GM12878 (cell line): ENCODE results near the gene TBCK. TPM values are rescaled to one million over a fixed set of nuclear protein-coding genes. Genes with fewer than 3 reads are reported as not detected.

Source experiments
- ATAC-seq: fragments of 200-7000 bp; cut with Tn5 transposase; 3 replicates; pipeline ENCODE4 v1.9.1; 2020; ENCODE audit warnings: mild to moderate bottlenecking, moderate library complexity
- BruUV-seq: library from RNA; stranded (reverse); fragments of 400-500 nt; replicated peaks from 2 replicates; lab custom pipeline; 2021; lab: Mats Ljungman, UMichigan
- CTCF ChIA-PET: fragments of 300-600 bp; sonication (Branson Sonifier 250); formaldehyde crosslinking; extraction: SDS; loops from one replicate; lab custom pipeline; 2021; ENCODE audit warnings: inconsistent platforms; lab: Yijun Ruan, JAX
- POLR2A ChIA-PET: fragments of 350-600 bp; formaldehyde crosslinking; extraction: SDS; loops from one replicate; lab custom pipeline; 2021; ENCODE audit warnings: inconsistent platforms; lab: Charles Lee
- RAD21 ChIA-PET: fragments of 300-600 bp; sonication (Branson Sonifier 250); formaldehyde crosslinking; loops from one replicate; lab custom pipeline; 2023; ENCODE audit warnings: antibody characterized with exemption; ENCODE audit not compliant: unreplicated experiment; lab: Charles Lee
- SMC1A ChIA-PET: fragments of 300-600 bp; sonication (Branson Sonifier 250); formaldehyde crosslinking; loops from one replicate; lab custom pipeline; 2023; ENCODE audit not compliant: unreplicated experiment, uncharacterized antibody; lab: Charles Lee
- DNase-seq: peaks from one replicate; pipeline ENCODE4 v3.0.0-alpha.2; 2011; ENCODE audit warnings: low read depth, low spot score
- FAIRE-seq: peaks from 3 replicates; lab custom pipeline; 2011; peaks lifted over from hg19 to GRCh38; lab: Jason Lieb, UNC
- H2AFZ ChIP-seq: 2 replicates; pipeline ENCODE4 v1.6.0; 2011; ENCODE audit warnings: low read depth, low read length, control low read depth; ENCODE audit not compliant: control insufficient read depth
- H3K27ac ChIP-seq: 2 replicates; pipeline ENCODE4 v1.5.1; 2011; ENCODE audit warnings: control low read depth; ENCODE audit not compliant: control insufficient read depth, insufficient read depth
- H3K27me3 ChIP-seq, 2 experiments: replicated peaks in 1 of 2; 2 replicates each; pipeline versions ENCODE4 v1.6.0 to v1.6.1; 2011; ENCODE audit warnings: low read length in 1 of 2; ENCODE audit not compliant: control insufficient read depth in 2 of 2, insufficient read depth in 2 of 2
- H3K36me3 ChIP-seq, 2 experiments: 2 replicates each; pipeline ENCODE4 v1.5.1; 2011; ENCODE audit warnings: low read length in 1 of 2; ENCODE audit not compliant: control insufficient read depth in 2 of 2, insufficient read depth in 2 of 2
- H3K4me1 ChIP-seq: 2 replicates; pipeline ENCODE4 v1.6.1; 2011; ENCODE audit warnings: mild to moderate bottlenecking, low read length, moderate library complexity, mixed read lengths; ENCODE audit not compliant: control insufficient read depth, insufficient read depth
- H3K4me2 ChIP-seq: 2 replicates; pipeline ENCODE4 v1.6.0; 2011; ENCODE audit warnings: control low read depth; ENCODE audit not compliant: control insufficient read depth, insufficient read depth
- H3K4me3 ChIP-seq: fragments of 200-600 bp; sonication (generic); 2 replicates; pipeline ENCODE4 v1.5.1; 2016
- H3K79me2 ChIP-seq: 2 replicates; pipeline ENCODE4 v1.6.0; 2011; ENCODE audit warnings: low read length; ENCODE audit not compliant: control insufficient read depth, insufficient read depth
- H3K9ac ChIP-seq: 2 replicates; pipeline ENCODE4 v1.8.0; 2011; ENCODE audit warnings: low read length, control low read depth, mixed read lengths; ENCODE audit not compliant: control insufficient read depth, insufficient read depth
- H3K9me3 ChIP-seq: replicated peaks from 3 replicates; pipeline ENCODE4 v1.5.1; 2011; ENCODE audit warnings: mild to moderate bottlenecking, low read length; ENCODE audit not compliant: control insufficient read depth, insufficient read depth
- H4K20me1 ChIP-seq: 2 replicates; pipeline ENCODE4 v1.6.0; 2011; ENCODE audit not compliant: control insufficient read depth, insufficient read depth
- BCL11A ChIP-seq: IDR thresholded peaks from 2 replicates; pipeline ENCODE4 v1.6.1; 2011; ENCODE audit warnings: low read depth, low read length
- CBX3 ChIP-seq: fragments of 200-600 bp; sonication (generic); IDR thresholded peaks from 2 replicates; pipeline ENCODE4 v1.6.1; 2016; ENCODE audit warnings: low read depth, borderline replicate concordance
- CBX5 ChIP-seq: sonication (generic); IDR thresholded peaks from 2 replicates; pipeline ENCODE4 v1.6.1; 2016; ENCODE audit warnings: low read depth, moderate library complexity, mild to moderate bottlenecking, inconsistent platforms
- CREB1 ChIP-seq: IDR thresholded peaks from 2 replicates; pipeline ENCODE4 v1.6.1; 2012; ENCODE audit warnings: low read depth, mild to moderate bottlenecking, inconsistent platforms
- CREM ChIP-seq: IDR thresholded peaks from 2 replicates; pipeline ENCODE4 v1.6.1; 2014; ENCODE audit warnings: antibody characterized with exemption, low read depth
- DPF2 ChIP-seq: fragments of 450-650 bp; IDR thresholded peaks from 2 replicates; pipeline ENCODE4 v1.6.1; 2017; ENCODE audit warnings: mild to moderate bottlenecking
- HDAC6 ChIP-seq: fragments of 200-600 bp; sonication (generic); IDR thresholded peaks from one replicate; pipeline ENCODE4 v1.8.0; 2017; ENCODE audit warnings: antibody characterized with exemption; ENCODE audit not compliant: unreplicated experiment
- IKZF2 ChIP-seq, 2 experiments: fragments of 450-650 bp; IDR thresholded peaks; 2 replicates each; pipeline ENCODE4 v1.6.1; 2017; ENCODE audit warnings: mild to moderate bottlenecking in 2 of 2, moderate library complexity in 2 of 2
- IRF4 ChIP-seq: IDR thresholded peaks from 2 replicates; pipeline ENCODE4 v1.6.1; 2011; ENCODE audit warnings: low read depth, low read length
- JUNB ChIP-seq: IDR thresholded peaks from 2 replicates; pipeline ENCODE4 v1.6.1; 2016; ENCODE audit warnings: antibody characterized with exemption, mild to moderate bottlenecking
- KAT2A ChIP-seq: conservative IDR thresholded peaks from 2 replicates; pipeline ENCODE4 v1.6.1; 2011; ENCODE audit warnings: low read depth, low read length; ENCODE audit not compliant: control insufficient read depth
- NR2C2 ChIP-seq: IDR thresholded peaks from 2 replicates; pipeline ENCODE4 v1.6.1; 2011; ENCODE audit warnings: borderline replicate concordance, low read depth; ENCODE audit not compliant: control insufficient read depth, insufficient read length
- POLR2AphosphoS5 ChIP-seq: IDR thresholded peaks from 2 replicates; pipeline ENCODE4 v1.6.1; 2011; ENCODE audit warnings: mild to moderate bottlenecking, low read length, inconsistent platforms
- POU2F2 ChIP-seq: IDR thresholded peaks from 3 replicates; pipeline ENCODE4 v1.6.1; 2011; ENCODE audit warnings: low read depth, mild to moderate bottlenecking, low read length, borderline replicate concordance
- RBBP5 ChIP-seq: fragments of 200-600 bp; sonication (generic); conservative IDR thresholded peaks from 2 replicates; pipeline ENCODE4 v1.6.1; 2016
- RELA ChIP-seq: fragments of 450-650 bp; IDR thresholded peaks from 2 replicates; pipeline ENCODE4 v1.8.0; 2014; ENCODE audit warnings: borderline replicate concordance; ENCODE audit not compliant: partially characterized antibody
- SMAD1 ChIP-seq: fragments of 450-650 bp; IDR thresholded peaks from 2 replicates; pipeline ENCODE4 v1.6.1; 2018; ENCODE audit warnings: mild to moderate bottlenecking, low read depth; ENCODE audit not compliant: partially characterized antibody
- SMARCA5 ChIP-seq: fragments of 450-650 bp; IDR thresholded peaks from 2 replicates; pipeline ENCODE4 v1.6.1; 2017; ENCODE audit warnings: mild to moderate bottlenecking
- STAT1 ChIP-seq: fragments of 450-650 bp; conservative IDR thresholded peaks from 2 replicates; pipeline ENCODE4 v1.6.1; 2014; ENCODE audit warnings: antibody characterized with exemption, mild to moderate bottlenecking
- YY1 ChIP-seq: IDR thresholded peaks from 2 replicates; pipeline ENCODE4 v1.6.1; 2011; ENCODE audit warnings: low read depth, mild to moderate bottlenecking, low read length
- ZNF217 ChIP-seq: fragments of 450-650 bp; IDR thresholded peaks from 2 replicates; pipeline ENCODE4 v1.6.1; 2017; ENCODE audit warnings: antibody characterized with exemption, mild to moderate bottlenecking
- ZZZ3 ChIP-seq: IDR thresholded peaks from 2 replicates; pipeline ENCODE4 v1.6.1; 2011; ENCODE audit warnings: low read depth; ENCODE audit not compliant: control insufficient read depth, insufficient read length
- WGBS: methylation state at CpG from one replicate; pipeline ENCODE4 v1.1.6; 2016; ENCODE audit warnings: low lambda C conversion rate; ENCODE audit not compliant: insufficient replicate concordance, insufficient coverage; ENCODE audit errors: missing lambda C conversion rate; 5-methylcytosine and 5-hydroxymethylcytosine counted together
- in situ Hi-C: fragments of 300-500 bp; cut with MboI; formaldehyde crosslinking; loops from 9 replicates; pipeline ENCODE4 v1.14.3; 2018; ENCODE audit warnings: mixed read lengths
- intact Hi-C: fragments of 100-400 bp; cut with micrococcal nuclease; formaldehyde crosslinking; loops from one replicate; pipeline ENCODE4 v1.14.2; 2022; ENCODE audit not compliant: unreplicated experiment
- polyA plus RNA-seq, 11 experiments: library from polyadenylated mRNA; depleted of rRNA in 4 of 11; unstranded in 6 of 11; stranded (reverse) in 5 of 11; fragments of >200 nt; fragmentation: Nextera tagmentation in 4 of 11; fragmentation: Illumina TruSeq in 1 of 11; extraction: Ambion mirVana in 4 of 11; extraction: Trizol in 1 of 11; gene quantifications; 1 replicate in 1 of 11; 2 replicates in 10 of 11; pipeline versions ENCODE4 v1.2.1 to v1.2.3, GENCODE V29; 2011 to 2016; ENCODE audit warnings: inconsistent platforms in 2 of 11, missing spikeins in 2 of 11, low read depth in 1 of 11
- total RNA-seq, 4 experiments: library from RNA; depleted of rRNA in 3 of 4; stranded (reverse); fragments of >200 nt in 3 of 4; fragmentation: Illumina TruSeq in 1 of 4; extraction: Trizol in 1 of 4; gene quantifications; 2 replicates each; pipeline versions ENCODE4 v1.2.1 to v1.2.3, GENCODE V29; 2013 to 2021
- TF ChIP-seq, protein P1 (sequence below): IDR thresholded peaks from 2 replicates; pipeline ENCODE4 v1.6.1; 2011; ENCODE audit warnings: mild to moderate bottlenecking, low read depth, low read length, moderate library complexity; ENCODE audit not compliant: insufficient replicate concordance
- TF ChIP-seq, protein P2 (sequence below): fragments of 450-650 bp; conservative IDR thresholded peaks from 2 replicates; pipeline ENCODE4 v1.6.1; 2017; ENCODE audit warnings: mild to moderate bottlenecking, moderate library complexity

Gene TBCK
- total and polyA plus RNA-seq, 10 of the 15 experiments (the other 5 are each of a cell fraction or from before 2014, with no cell fraction given): 4.1 to 30.3 (median 20.2) TPM

GRCh38 chr4:106303548-106304281 is 12.3 kb downstream of the TBCK start (continued):
- TF ChIP-seq YY1 (no peak), IKZF2 (IDR thresholded peaks at IDR 0.05) (no peak), STAT1 (no peak), KAT2A (no peak), CREM (no peak), BCL11A (no peak), RBBP5 (no peak), CREB1 (no peak), ZZZ3 (no peak), CBX5 (no peak)

DNA sequence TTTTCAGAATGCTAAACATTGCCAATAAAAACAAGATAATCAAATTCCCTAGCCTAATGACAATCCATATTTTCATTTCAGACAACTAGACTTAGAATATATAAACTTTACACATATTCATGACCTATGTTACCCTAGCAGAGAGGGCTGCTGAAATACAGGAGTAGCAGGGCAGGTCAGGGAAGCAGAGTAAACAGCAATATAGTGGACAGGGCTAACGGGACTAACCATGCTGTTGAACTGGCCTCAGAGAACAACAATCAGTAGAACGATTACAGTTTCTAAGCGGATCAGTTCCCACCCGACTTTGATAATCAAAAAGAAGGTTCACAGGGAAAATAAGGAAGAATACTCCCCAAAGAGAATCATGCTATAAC is 14.0 kb downstream of the TBCK start:
- H3K27me3 ChIP-seq: no peaks in the 10 kb centered on the region
- ATAC-seq (no peak), DNase-seq (no peak), FAIRE-seq (no peak)
- intact Hi-C loops (no loop called here), in situ Hi-C loops (no loop called here)
- H3K9me3 ChIP-seq: no peaks in the 10 kb centered on the region
- BruUV-seq: no TSS peak
- ChIA-PET RAD21 (no interaction called here), CTCF (no interaction called here), SMC1A (interaction anchor here (0.8 to 1.4 kb wide), 3 partner anchors 11 to 27 kb away, joined by 3 to 5 read pairs (median 4); partner anchors contain the start of gene TBCK), POLR2A (interaction anchor here (1.3 kb wide), 1 partner anchor 14 kb away, joined by 4 read pairs; the partner anchor contains the start of genes AIMP1 and TBCK)
- H2AFZ ChIP-seq: no peak overlapping the region
- no peak overlapping the region for H3K9ac ChIP-seq
- no peaks in the 10 kb centered on the region for H4K20me1 ChIP-seq
- no peak overlapping the region for H3K4me2 ChIP-seq
- H3K79me2 ChIP-seq: no peaks in the 10 kb centered on the region
- peaks cover 0 to 4% of the 10 kb centered on the region in 2 experiments; a peak in 1 of 4 replicates for H3K36me3 ChIP-seq
- H3K4me3 ChIP-seq: no peak overlapping the region
- WGBS: 100% methylated on average over 4 of the region's 4 CpGs
- H3K4me1 ChIP-seq: no peaks in the 10 kb centered on the region
- no peak overlapping the region for H3K27ac ChIP-seq
- no peak for TF ChIP-seq POU2F2
- TF ChIP-seq NR2C2: no peak
- no peak for TF ChIP-seq RELA
- no peak for TF ChIP-seq CBX3
- TF ChIP-seq DPF2: no peak
- no peak for TF ChIP-seq POLR2AphosphoS5
- TF ChIP-seq JUNB: no peak
- TF ChIP-seq ZNF217: no peak
- no peak for TF ChIP-seq SMARCA5
- no peak for TF ChIP-seq SMAD1
- TF ChIP-seq IRF4: no peak
- TF ChIP-seq HDAC6: no peak
- TF ChIP-seq, protein P1, sequence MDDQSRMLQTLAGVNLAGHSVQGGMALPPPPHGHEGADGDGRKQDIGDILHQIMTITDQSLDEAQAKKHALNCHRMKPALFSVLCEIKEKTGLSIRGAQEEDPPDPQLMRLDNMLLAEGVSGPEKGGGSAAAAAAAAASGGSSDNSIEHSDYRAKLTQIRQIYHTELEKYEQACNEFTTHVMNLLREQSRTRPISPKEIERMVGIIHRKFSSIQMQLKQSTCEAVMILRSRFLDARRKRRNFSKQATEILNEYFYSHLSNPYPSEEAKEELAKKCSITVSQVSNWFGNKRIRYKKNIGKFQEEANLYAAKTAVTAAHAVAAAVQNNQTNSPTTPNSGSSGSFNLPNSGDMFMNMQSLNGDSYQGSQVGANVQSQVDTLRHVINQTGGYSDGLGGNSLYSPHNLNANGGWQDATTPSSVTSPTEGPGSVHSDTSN: no peak
- TF ChIP-seq IKZF2 (IDR thresholded peaks at IDR 0.05): no peak
- TF ChIP-seq, protein P2, sequence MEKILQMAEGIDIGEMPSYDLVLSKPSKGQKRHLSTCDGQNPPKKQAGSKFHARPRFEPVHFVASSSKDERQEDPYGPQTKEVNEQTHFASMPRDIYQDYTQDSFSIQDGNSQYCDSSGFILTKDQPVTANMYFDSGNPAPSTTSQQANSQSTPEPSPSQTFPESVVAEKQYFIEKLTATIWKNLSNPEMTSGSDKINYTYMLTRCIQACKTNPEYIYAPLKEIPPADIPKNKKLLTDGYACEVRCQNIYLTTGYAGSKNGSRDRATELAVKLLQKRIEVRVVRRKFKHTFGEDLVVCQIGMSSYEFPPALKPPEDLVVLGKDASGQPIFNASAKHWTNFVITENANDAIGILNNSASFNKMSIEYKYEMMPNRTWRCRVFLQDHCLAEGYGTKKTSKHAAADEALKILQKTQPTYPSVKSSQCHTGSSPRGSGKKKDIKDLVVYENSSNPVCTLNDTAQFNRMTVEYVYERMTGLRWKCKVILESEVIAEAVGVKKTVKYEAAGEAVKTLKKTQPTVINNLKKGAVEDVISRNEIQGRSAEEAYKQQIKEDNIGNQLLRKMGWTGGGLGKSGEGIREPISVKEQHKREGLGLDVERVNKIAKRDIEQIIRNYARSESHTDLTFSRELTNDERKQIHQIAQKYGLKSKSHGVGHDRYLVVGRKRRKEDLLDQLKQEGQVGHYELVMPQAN: no peak
